ENCODE results near the gene GIMAP8.

GRCh38 chr7:150411606-150412005 is 38.8 kb upstream of the GIMAP8 start:
- TF ChIP-seq CTCF (IDR thresholded peaks at IDR 0.05; ENCODE audit: low read depth, low read length) (no peak), POLR2A (IDR thresholded peaks at IDR 0.05; ENCODE audit: extremely low read depth, insufficient read length) (no peak)

Data from NB4 (cell line).